SK-N-SH (cell line): ENCODE data around the gene YARS1. TPM values are rescaled to one million over a fixed set of nuclear protein-coding genes. Genes with fewer than 3 reads are reported as not detected.

Experiments
- CTCF ChIA-PET: fragments of 300-600, 350-600 bp; formaldehyde crosslinking; extraction: SDS; loops from one replicate; lab custom pipeline; 2021; lab: Yijun Ruan, JAX
- POLR2A ChIA-PET: fragments of 350-600 bp; sonication (Branson Sonifier 250); formaldehyde crosslinking; extraction: SDS; loops from one replicate; lab custom pipeline; 2020; ENCODE audit warnings: antibody characterized with exemption, inconsistent platforms; lab: Yijun Ruan, JAX
- DNase-seq: peaks from one replicate; pipeline ENCODE4 v3.0.0; 2012
- H2AFZ ChIP-seq: fragments of 200-600 bp; sonication (generic); 2 replicates; pipeline ENCODE4 v1.8.1; 2016; ENCODE audit warnings: antibody characterized with exemption, mild to moderate bottlenecking, low read depth
- H3F3A ChIP-seq: fragments of 200-600 bp; sonication (generic); replicated peaks from 2 replicates; pipeline ENCODE3; 2016; ENCODE audit warnings: antibody characterized with exemption, mild to moderate bottlenecking; ENCODE audit not compliant: insufficient read depth
- H3K27ac ChIP-seq, 2 experiments: fragments of 200-500 bp in 1 of 2; fragments of 200-600 bp in 1 of 2; sonication (Bioruptor generic) in 1 of 2; sonication (generic), shearing (Covaris generic) in 1 of 2; 2 replicates each; pipeline versions ENCODE4 v1.5.1 to v1.6.1; 2014 to 2016; ENCODE audit warnings: low read depth in 2 of 2, inconsistent platforms in 1 of 2, low read length in 1 of 2, mild to moderate bottlenecking in 1 of 2, mixed read lengths in 1 of 2
- H3K27me3 ChIP-seq: fragments of 200-600 bp; sonication (generic), shearing (Covaris generic); 2 replicates; pipeline ENCODE4 v1.6.1; 2016; ENCODE audit warnings: mixed run types; ENCODE audit not compliant: insufficient read depth
- H3K36me3 ChIP-seq, 2 experiments: fragments of 200-500 bp in 1 of 2; fragments of 200-600 bp in 1 of 2; sonication (Bioruptor generic) in 1 of 2; sonication (generic) in 1 of 2; replicated peaks in 1 of 2; 2 replicates each; pipeline versions ENCODE3 to v1.5.1; 2014 to 2016; ENCODE audit warnings: low read length in 1 of 2, mild to moderate bottlenecking in 1 of 2; ENCODE audit not compliant: insufficient read depth in 2 of 2, control insufficient read depth in 1 of 2
- H3K4me1 ChIP-seq, 2 experiments: fragments of 200-500 bp in 1 of 2; fragments of 200-600 bp in 1 of 2; sonication (Bioruptor generic) in 1 of 2; sonication (generic), shearing (Covaris generic) in 1 of 2; 2 replicates each; pipeline versions ENCODE4 v1.5.1 to v1.6.1; 2014 to 2016; ENCODE audit warnings: low read depth in 1 of 2, low read length in 1 of 2, mixed run types in 1 of 2; ENCODE audit not compliant: insufficient read depth in 2 of 2, control insufficient read depth in 1 of 2
- H3K4me2 ChIP-seq: fragments of 200-600 bp; sonication (generic), shearing (Covaris generic); 2 replicates; pipeline ENCODE4 v1.6.1; 2017; ENCODE audit warnings: mixed run types
- H3K4me3 ChIP-seq, 2 experiments: fragments of 200-500 bp in 1 of 2; fragments of 200-600 bp in 1 of 2; sonication (Bioruptor generic) in 1 of 2; sonication (generic), shearing (Covaris generic) in 1 of 2; 2 replicates each; pipeline versions ENCODE4 v1.5.1 to v1.8.1; 2014 to 2016; ENCODE audit warnings: low read depth in 2 of 2, inconsistent platforms in 1 of 2, low read length in 1 of 2, mild to moderate bottlenecking in 1 of 2, mixed read lengths in 1 of 2, moderate library complexity in 1 of 2
- H3K79me2 ChIP-seq: fragments of 200-600 bp; sonication (generic); 2 replicates; pipeline ENCODE4 v1.8.1; 2017; ENCODE audit warnings: mild to moderate bottlenecking; ENCODE audit not compliant: insufficient read depth
- H3K9ac ChIP-seq: fragments of 200-600 bp; sonication (generic); 2 replicates; pipeline ENCODE4 v1.6.1; 2017; ENCODE audit warnings: mixed run types
- H3K9me2 ChIP-seq: fragments of 200-600 bp; sonication (generic); 2 replicates; pipeline ENCODE4 v1.6.1; 2017; ENCODE audit warnings: mixed run types
- H3K9me3 ChIP-seq: fragments of 200-600 bp; sonication (generic); 2 replicates; pipeline ENCODE4 v1.6.1; 2017; ENCODE audit warnings: mixed run types, mild to moderate bottlenecking, moderate library complexity
- H4K20me1 ChIP-seq: fragments of 200-600 bp; sonication (generic); 2 replicates; pipeline ENCODE4 v1.6.1; 2017; ENCODE audit warnings: mild to moderate bottlenecking, mixed run types; ENCODE audit not compliant: insufficient read depth
- CHD2 ChIP-seq: fragments of 150-350 bp; IDR thresholded peaks from 2 replicates; pipeline ENCODE4 v1.6.1; 2018; ENCODE audit warnings: low read length; ENCODE audit not compliant: partially characterized antibody
- CTCF ChIP-seq: fragments of 200-600 bp; sonication (generic); IDR thresholded peaks from 2 replicates; pipeline ENCODE4 v1.6.1; 2017; ENCODE audit warnings: antibody characterized with exemption, mild to moderate bottlenecking, moderate library complexity
- EP300 ChIP-seq, 2 experiments: IDR thresholded peaks; 2 replicates each; pipeline versions ENCODE4 v1.4.0 to v1.6.1; 2012; ENCODE audit warnings: borderline replicate concordance in 1 of 2, low read depth in 1 of 2, low read length in 1 of 2
- EZH2phosphoT487 ChIP-seq: fragments of 200-600 bp; sonication (generic); IDR thresholded peaks from 2 replicates; pipeline ENCODE4 v1.6.1; 2017; ENCODE audit warnings: low read depth, mixed run types, mild to moderate bottlenecking, antibody characterized with exemption, moderate library complexity, borderline replicate concordance
- FOSL2 ChIP-seq: IDR thresholded peaks from 2 replicates; pipeline ENCODE4 v1.4.0; 2012; ENCODE audit warnings: low read depth, mild to moderate bottlenecking, moderate library complexity, borderline replicate concordance
- FOXJ3 ChIP-seq: sonication (generic); formaldehyde crosslinking; IDR thresholded peaks from 2 replicates; pipeline ENCODE4 v1.5.1; 2020; ENCODE audit warnings: mild to moderate bottlenecking, missing genetic modification reagents
- FOXM1 ChIP-seq: IDR thresholded peaks from 2 replicates; pipeline ENCODE4 v1.4.0; 2012; ENCODE audit warnings: low read depth, mild to moderate bottlenecking
- GABPA ChIP-seq: IDR thresholded peaks from 2 replicates; pipeline ENCODE4 v1.4.0; 2012; ENCODE audit warnings: low read depth, mild to moderate bottlenecking
- IRF3 ChIP-seq: fragments of 150-350 bp; IDR thresholded peaks from 2 replicates; pipeline ENCODE4 v1.6.1; 2016; ENCODE audit warnings: mild to moderate bottlenecking, low read depth, low read length
- JUND ChIP-seq: IDR thresholded peaks from 2 replicates; pipeline ENCODE4 v1.4.0; 2012
- MAX ChIP-seq: IDR thresholded peaks from 2 replicates; pipeline ENCODE4 v1.4.0; 2012; ENCODE audit warnings: low read depth
- MXI1 ChIP-seq: IDR thresholded peaks from 2 replicates; pipeline ENCODE4 v1.6.1; 2012; ENCODE audit warnings: mild to moderate bottlenecking, low read depth, low read length, improper control_type of control experiment
- PBX3 ChIP-seq: IDR thresholded peaks from 2 replicates; pipeline ENCODE4; 2012
- POLR2AphosphoS5 ChIP-seq: IDR thresholded peaks from 2 replicates; pipeline ENCODE4 v1.6.1; 2012; ENCODE audit warnings: low read depth, low read length
- RAD21 ChIP-seq: IDR thresholded peaks from 2 replicates; pipeline ENCODE4 v1.6.1; 2012; ENCODE audit warnings: mild to moderate bottlenecking, low read length
- RFX5 ChIP-seq: IDR thresholded peaks from 2 replicates; pipeline ENCODE4 v1.6.1; 2012; ENCODE audit warnings: mild to moderate bottlenecking, improper control_type of control experiment, low read length
- SIN3A ChIP-seq: IDR thresholded peaks from 2 replicates; pipeline ENCODE4 v1.6.1; 2012; ENCODE audit warnings: low read depth, mild to moderate bottlenecking, low read length, moderate library complexity, borderline replicate concordance
- TAF1 ChIP-seq: IDR thresholded peaks from 2 replicates; pipeline ENCODE4 v1.6.1; 2012; ENCODE audit warnings: low read depth, mild to moderate bottlenecking, low read length, moderate library complexity, borderline replicate concordance
- USF1 ChIP-seq: IDR thresholded peaks from 2 replicates; pipeline ENCODE4 v1.4.0; 2012; ENCODE audit warnings: low read depth, borderline replicate concordance
- WGBS: methylation state at CpG from one replicate; pipeline ENCODE4 v1.1.6; 2017; ENCODE audit warnings: low lambda C conversion rate; 5-methylcytosine and 5-hydroxymethylcytosine counted together
- polyA plus RNA-seq, 3 experiments: library from polyadenylated mRNA; depleted of rRNA; stranded (reverse); fragments of >200 nt; gene quantifications; 2 replicates each; pipeline ENCODE4 v1.2.3, GENCODE V29; 2012

YARS1 gene
- polyA plus RNA-seq, 1 of the 3 experiments (the other 2 are of a cell fraction), result 46.3 TPM

GRCh38 chr1:32810358-32810757 lies 6.8 kb downstream of the YARS1 start (continued):
- TF ChIP-seq PBX3 (no peak), EP300 (IDR thresholded peaks at IDR 0.05; ENCODE audit: borderline replicate concordance in 1 of 2, low read depth in 1 of 2, low read length in 1 of 2) (no peak), GABPA (no peak), IRF3 (no peak), USF1 (no peak), JUND (no peak)

- no peaks in the 10 kb centered on the region for H3K9me3 ChIP-seq
- H3K4me2 ChIP-seq, result no peak overlapping the region
- no peak for DNase-seq
- H3K9ac ChIP-seq, result no peak overlapping the region
- POLR2A ChIA-PET, result no interaction called here
- CTCF ChIA-PET, result interaction anchor here (0.5 to 0.7 kb wide), 2 partner anchors 10 to 135 kb away, joined by 3 read pairs; no protein-coding TSS in a partner anchor
- peaks cover 5% of the 10 kb centered on the region for H3F3A ChIP-seq
- no peak overlapping the region for H3K4me3 ChIP-seq
- H3K27me3 ChIP-seq, result no peaks in the 10 kb centered on the region
- H3K9me2 ChIP-seq, result no peaks in the 10 kb centered on the region
- 99% methylated on average over 4 of the region's 4 CpGs for WGBS
- H2AFZ ChIP-seq, result no peak overlapping the region
- H3K36me3 ChIP-seq, result peaks cover 29 to 53% of the 10 kb centered on the region in 2 experiments
- TF ChIP-seq FOSL2 (no peak), TAF1 (no peak), MXI1 (no peak), CHD2 (no peak), SIN3A (no peak), FOXJ3 (CRISPR knock-in tag) (no peak), CTCF (no peak), RFX5 (no peak), EZH2phosphoT487 (no peak), USF1 (no peak), RAD21 (no peak), POLR2AphosphoS5 (no peak), FOXM1 (no peak), MAX (no peak)
- no peak overlapping the region for H3K27ac ChIP-seq
- peaks cover 70% of the 10 kb centered on the region for H3K79me2 ChIP-seq
- H4K20me1 ChIP-seq, result peaks cover 33% of the 10 kb centered on the region
- H3K4me1 ChIP-seq, result peaks cover 0 to 10% of the 10 kb centered on the region in 2 experiments; a peak in 1 of 4 replicates
Observed at GRCh38 chr1:32808580-32808979, 8.6 kb downstream of the YARS1 start.
